NCI-H82 treated with DMSO at 0.1 percent for 48 hours (cell line): ENCODE results near the gene SYTL3.
"Not testable (repeated sequence)": the region's sequence is repeated elsewhere in the genome, so short reads cannot be mapped to it uniquely, and the experiment has no call there.

Experiments
- DNase-seq: peaks from one replicate; lab custom pipeline; 2025; ENCODE audit not compliant: unreplicated experiment; lab: John Stamatoyannopoulos, UW

The SYTL3 gene

GRCh38 chr6:158621694-158622544, 27.9 kb upstream of the SYTL3 start:
- no peak for DNase-seq

DNA sequence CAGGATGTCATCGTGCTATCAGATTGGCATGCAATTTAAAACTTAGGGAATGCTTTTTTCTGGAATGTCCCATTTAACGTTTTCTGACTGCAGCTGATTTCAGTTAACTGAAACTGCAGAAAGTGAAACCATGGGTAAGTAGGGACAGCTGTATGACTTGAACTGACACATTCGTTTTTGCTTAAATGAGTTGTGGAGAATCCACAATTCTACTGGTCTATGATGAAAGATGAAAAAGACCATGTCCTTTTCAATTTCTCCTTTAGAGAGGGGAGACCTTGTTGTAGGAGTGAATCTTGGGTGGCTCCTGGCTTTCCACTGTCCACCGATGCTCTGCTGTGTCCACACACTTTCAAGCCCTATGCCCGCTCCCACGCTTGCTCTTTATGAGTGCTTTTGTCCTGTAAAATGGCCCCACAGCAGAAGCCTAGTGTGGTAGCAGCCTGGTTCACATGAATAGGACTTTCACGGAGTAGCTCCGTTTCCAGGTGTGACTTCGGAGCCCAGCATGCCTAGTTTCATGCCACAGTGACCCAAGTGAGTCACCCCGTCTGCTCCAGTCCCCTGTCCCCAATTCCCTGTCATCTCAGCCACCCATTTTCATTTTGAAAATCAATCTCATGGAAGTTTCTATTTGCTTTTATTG, 27.2 kb upstream of the SYTL3 start:
- DNase-seq = no peak

DNA sequence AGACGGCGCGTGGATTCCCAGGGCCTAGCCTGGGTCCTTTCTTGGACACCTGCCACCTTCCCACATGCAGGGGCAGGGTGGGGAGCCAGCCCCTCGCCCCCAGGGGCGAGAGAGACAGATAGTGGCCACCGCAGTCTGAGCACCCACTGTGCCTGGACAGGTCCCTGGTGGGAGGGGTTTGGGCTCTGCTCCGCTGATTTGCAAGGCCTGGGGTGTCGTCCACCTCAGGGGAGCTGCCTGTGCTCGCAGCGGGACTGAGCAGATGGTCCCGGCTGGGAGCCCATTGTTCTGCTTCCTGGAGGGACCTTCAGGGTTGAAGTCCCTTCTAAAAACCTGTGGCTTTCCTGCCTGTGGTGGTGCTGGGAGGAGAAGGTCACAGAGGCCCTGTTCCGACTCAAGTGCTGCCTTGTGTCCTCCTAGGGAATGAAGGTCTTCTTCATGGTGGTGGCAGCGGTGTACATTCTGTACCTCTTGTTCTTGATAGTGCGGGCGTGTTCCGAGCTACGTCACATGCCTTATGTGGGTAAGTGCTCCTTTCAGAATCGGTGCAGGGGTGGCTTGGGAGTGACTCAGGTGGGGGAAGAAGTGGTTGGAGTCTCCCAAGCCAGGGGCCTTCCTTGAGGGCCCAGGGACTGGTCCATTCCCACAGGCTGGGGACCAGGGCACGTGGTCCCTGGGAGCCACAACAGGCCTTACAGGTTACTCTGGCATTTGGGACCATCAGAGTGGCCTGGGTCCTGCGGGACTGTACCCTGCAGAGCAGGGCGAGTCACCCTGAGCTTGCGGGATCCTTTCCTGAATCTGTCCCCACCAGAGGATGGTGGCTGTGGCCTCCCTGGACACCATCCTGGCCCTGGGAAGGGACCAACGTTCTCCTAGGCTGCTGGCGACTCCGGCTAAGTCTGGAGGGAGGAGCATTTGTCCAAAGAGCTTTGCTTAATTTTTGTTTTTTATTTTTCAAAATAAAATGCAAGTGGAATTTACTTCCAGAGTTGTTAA, 24.9 kb upstream of the SYTL3 start:
- DNase-seq = no peak

DNA sequence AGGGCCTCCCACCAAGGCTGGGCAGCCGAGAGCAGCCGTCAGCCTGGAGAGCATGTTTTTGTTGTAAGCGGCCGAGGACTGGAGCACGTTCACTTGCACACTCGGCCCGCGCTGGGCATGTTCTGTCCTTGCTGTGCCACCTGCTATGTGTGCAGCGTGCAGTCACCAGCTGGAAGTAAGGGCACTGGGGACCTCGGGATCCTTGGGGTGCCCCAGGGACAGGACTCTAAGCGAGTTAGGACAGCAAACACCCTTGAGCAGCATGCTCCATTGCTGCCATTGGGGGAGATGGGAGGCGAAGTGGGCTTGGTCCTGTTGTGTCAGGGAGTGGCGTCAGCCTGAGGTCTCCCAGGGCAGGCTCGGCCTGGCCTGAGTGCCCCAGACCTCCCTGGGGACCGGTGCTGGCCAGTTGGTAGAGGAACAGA, 24.0 kb upstream of the SYTL3 start:
- no peak for DNase-seq

DNA sequence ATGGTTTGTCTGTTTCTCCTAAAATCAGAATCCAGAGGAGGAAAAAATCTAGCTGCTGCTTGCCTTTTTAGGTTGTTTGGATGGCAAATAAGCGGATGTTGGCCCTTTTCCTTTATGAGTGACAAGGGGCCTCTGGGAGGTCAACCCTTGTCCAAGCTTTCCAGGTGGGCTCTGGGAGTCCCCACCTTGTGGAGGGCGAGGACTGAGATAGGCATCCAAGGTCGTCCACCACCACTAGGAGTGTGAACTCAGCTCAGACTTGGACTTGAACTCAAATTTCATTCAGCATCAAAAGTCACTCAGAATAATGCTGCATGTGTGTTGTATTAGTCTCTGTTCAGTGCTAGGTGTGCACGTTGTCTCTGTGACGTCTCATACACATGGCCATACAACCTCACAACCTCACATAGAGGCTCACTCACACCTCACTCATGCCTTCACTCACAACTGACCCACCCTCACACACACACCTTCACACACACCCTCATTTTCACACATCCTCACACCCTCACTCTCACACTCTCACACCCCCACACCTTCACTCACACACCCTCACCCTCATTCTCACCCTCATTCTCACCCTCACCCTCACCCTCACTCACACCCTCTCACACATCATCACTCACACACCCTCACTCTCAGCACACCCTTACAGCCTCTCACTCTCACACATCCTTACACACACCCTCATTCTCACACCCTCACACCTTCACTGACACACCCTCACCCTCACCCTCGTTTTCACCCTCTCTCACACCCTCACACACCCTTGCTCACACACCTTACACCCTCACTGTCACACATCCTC, 23.3 kb upstream of the SYTL3 start:
- no peak for DNase-seq

DNA sequence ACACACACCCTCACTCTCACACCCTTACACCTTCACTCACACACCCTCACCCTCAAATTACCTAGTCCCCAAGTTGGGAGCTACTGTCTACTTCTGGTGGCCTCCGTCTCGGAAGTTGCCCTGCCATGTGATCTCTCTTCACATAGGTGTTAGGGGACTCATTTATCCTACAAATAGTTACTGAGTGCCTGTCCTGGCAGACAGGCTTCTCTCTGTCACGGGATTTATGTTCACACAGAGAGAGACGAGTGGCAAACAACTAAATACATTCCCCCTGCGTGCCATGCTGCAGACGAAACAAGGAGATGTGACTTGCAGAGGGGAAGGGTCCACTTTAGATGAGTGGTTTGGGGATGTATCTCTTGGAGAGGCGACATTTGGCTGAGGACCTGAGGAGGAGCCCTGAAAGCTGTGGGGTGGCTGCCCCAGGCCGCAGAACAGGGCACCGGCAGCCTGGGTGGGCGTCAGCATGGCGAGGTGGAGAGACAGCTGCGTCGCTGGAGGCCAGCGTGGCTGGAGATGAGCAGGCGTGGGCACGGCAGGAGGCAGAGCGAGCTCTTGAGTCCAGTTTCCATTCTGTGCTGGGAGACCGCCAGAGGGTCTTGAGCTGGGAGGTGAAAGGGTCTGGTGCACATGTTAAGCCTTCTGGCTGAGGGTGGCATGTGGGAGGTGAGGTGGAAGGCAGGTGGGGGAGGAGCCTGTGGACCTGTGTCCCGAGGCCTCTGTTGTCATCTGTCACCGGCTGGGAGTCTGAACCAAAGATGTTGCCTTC, 22.5 kb upstream of the SYTL3 start:
- DNase-seq = no peak

DNA sequence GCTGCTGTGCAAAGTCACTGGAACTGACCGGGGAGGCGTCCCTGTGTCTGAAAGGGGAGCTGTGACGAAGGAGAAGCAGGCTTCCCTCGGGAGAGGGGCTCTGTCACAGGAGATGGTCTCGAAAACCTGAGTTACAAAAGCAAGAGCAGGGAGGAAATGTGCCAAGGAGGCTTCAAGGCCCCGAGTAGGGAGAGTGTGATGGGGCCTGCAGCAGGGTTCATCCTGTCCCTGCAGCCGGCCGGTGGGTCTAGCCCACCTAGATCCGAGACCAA, 22.0 kb upstream of the SYTL3 start:
- DNase-seq = no peak

- no peak for DNase-seq
Observed at GRCh38 chr6:158628542-158628941, 21.3 kb upstream of the SYTL3 start.

- DNase-seq = no peak
Observed at GRCh38 chr6:158629367-158630221, 20.3 kb upstream of the SYTL3 start.

DNA sequence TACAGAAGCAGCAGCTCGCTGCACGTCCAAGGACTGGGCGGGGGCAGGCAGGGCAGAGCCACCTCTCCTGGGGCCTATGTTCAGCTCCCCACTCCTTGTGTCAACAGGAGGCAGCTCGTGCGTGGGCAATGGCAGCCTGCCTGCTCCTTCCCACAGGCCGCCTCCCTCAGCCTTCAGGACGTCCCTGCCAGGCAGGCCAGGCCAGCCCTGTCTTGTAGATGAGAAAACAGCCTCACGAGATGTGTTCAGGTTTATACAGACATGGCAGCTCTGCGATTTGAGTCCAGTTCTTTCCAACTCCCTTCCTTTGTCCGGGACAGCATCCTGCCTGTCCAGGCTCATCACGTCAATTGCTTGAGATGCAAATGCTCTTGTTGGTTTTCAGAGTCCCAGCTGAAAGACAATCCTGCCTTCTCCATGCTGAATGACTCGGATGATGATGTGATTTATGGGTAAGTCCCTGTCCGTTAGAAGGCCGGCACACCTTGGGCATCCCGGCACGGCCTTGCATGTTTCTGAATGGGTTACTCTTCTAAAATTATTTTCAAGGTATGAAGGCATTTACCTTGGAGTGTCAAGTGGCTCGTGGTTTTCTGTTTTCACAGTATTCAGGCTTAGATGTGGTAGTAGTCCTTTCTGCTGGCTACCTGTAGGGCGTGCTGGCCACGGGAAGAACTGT, 18.8 kb upstream of the SYTL3 start:
- DNase-seq = no peak

GRCh38 chr6:158631678-158632537, 17.9 kb upstream of the SYTL3 start:
- no peak for DNase-seq

GRCh38 chr6:158632538-158633119, 17.2 kb upstream of the SYTL3 start:
- not testable (repeated sequence) for DNase-seq

GRCh38 chr6:158633127-158633526, 16.7 kb upstream of the SYTL3 start:
- DNase-seq = no peak

DNA sequence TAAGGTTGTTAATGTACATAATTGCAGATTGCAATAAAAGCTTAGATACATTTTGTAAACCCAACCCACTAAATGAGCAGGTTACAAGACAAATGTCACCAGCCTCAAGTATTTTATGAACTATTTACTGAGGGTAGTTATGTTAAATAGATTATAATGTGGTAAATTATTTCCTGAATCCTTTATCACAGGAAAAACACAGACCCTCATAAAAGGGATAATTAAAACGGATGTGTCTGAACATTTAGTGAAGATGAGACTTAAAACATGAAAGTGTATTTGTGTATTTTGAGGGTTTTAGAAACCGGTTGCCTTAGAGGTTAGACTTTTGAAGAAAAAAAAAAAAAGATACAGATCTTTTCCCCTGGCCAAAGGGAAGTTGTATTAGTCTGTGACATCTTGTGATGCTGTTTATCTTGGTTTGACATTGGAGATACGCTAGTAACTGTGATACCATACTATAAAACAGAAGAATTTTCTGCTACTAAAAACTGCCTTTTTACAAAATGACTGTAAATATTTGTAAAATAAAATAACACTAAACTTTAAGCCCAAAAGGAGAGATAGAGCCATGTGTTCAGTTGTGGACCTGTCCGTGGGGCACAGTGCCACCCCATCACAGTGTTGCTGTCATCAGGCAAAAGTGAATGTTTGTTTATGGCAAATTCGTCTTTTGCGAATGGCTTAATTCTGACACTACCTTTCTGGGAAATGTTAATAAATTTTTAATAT, 15.0 kb upstream of the SYTL3 start:
- no peak for DNase-seq

DNA sequence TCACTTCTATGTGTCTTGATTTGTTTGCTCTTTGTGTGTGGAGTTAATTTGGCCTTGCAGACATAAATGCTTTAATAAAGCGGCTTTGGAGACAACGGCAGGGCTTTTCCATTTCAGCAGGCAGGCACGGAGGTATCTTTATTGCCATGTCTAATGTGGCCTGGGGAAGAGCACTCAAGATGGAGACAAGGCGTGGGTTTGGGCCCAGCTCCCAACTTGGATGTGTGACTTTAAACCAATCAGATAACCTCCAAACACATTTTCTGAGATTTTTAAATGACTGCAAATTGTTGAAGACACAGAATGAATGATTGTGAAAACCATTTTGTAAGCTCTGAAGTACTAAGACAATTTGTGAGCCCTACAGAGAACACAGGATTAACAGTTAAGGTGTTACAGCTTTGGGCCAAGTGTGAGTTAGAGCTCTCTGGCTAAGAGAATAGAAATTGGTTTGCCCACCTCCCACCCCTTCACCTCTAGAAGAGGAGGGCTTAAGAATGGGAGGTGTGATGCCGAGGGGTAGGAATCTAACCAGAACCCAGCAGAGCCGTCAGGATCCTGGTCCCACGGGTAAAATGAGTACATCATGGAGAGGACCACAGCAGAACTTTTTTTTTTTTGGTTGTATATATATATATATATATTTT, 14.3 kb upstream of the SYTL3 start:
- DNase-seq = no peak

DNA sequence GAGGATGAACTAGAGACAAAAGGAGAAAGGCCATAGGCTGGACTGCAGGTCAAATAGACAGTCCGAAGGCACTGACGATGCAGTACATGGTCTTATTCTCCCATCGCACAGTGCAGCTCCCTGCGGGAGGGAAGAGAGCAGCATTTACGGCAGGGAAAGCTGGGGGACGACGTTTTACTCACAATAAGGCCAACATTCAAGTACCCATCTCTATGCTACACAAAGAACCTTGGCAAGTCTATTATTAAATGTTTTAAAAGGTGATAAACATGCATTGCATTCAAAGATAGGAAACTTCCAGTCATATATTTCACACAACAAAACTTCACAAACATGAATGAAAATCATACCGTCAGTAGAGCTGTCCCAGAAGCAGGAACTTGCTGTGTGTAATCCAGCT, 13.1 kb upstream of the SYTL3 start:
- no peak for DNase-seq
